NK-92 treated with Interleukin-12 subunit alpha and Interleukin-12 subunit beta, amount 100 ng/mL, for 24 hours (cell line): ENCODE results near the gene TIMP3.

Experiments used
- DNase-seq: peaks from one replicate; lab custom pipeline; 2025; lab: John Stamatoyannopoulos, UW

TIMP3 gene

GRCh38 chr22:32830473-32830872, 29.0 kb downstream of the TIMP3 start:
- DNase-seq: no peak

GRCh38 chr22:32830957-32831356, 29.5 kb downstream of the TIMP3 start:
- DNase-seq: no peak

GRCh38 chr22:32831584-32831983, 30.1 kb downstream of the TIMP3 start:
- DNase-seq: no peak

- DNase-seq: no peak
Observed at GRCh38 chr22:32832174-32832573, 30.7 kb downstream of the TIMP3 start.

GRCh38 chr22:32836280-32837123, 35.0 kb downstream of the TIMP3 start:
- DNase-seq: no peak

GRCh38 chr22:32837142-32837541, 35.6 kb downstream of the TIMP3 start:
- no peak for DNase-seq

- no peak for DNase-seq
Observed at GRCh38 chr22:32837803-32838202, 36.3 kb downstream of the TIMP3 start.

- no peak for DNase-seq
Observed at GRCh38 chr22:32839831-32840584, 38.5 kb downstream of the TIMP3 start.

- DNase-seq: no peak
Observed at GRCh38 chr22:32841175-32841574, 39.7 kb downstream of the TIMP3 start.

- DNase-seq: no peak
Observed at GRCh38 chr22:32842486-32842885, 41.0 kb downstream of the TIMP3 start.

- DNase-seq: no peak
Observed at GRCh38 chr22:32843300-32843699, 41.8 kb downstream of the TIMP3 start.

- no peak for DNase-seq
Observed at GRCh38 chr22:32844251-32844650, 42.7 kb downstream of the TIMP3 start.

- DNase-seq: no peak
Observed at GRCh38 chr22:32846780-32847491, 45.4 kb downstream of the TIMP3 start.

GRCh38 chr22:32848226-32848625, 46.7 kb downstream of the TIMP3 start:
- no peak for DNase-seq

GRCh38 chr22:32849501-32849900, 48.0 kb downstream of the TIMP3 start:
- no peak for DNase-seq

- no peak for DNase-seq
Observed at GRCh38 chr22:32850157-32850556, 48.7 kb downstream of the TIMP3 start.

GRCh38 chr22:32850591-32851517, 49.3 kb downstream of the TIMP3 start:
- DNase-seq: no peak

GRCh38 chr22:32852395-32853251, 51.1 kb downstream of the TIMP3 start:
- DNase-seq: no peak

- no peak for DNase-seq
Observed at GRCh38 chr22:32853662-32854061, 52.2 kb downstream of the TIMP3 start.

- DNase-seq: no peak
Observed at GRCh38 chr22:32854351-32854804, 52.9 kb downstream of the TIMP3 start.
